ENCODE results near the gene PLEKHG1.

Gene PLEKHG1

DNA sequence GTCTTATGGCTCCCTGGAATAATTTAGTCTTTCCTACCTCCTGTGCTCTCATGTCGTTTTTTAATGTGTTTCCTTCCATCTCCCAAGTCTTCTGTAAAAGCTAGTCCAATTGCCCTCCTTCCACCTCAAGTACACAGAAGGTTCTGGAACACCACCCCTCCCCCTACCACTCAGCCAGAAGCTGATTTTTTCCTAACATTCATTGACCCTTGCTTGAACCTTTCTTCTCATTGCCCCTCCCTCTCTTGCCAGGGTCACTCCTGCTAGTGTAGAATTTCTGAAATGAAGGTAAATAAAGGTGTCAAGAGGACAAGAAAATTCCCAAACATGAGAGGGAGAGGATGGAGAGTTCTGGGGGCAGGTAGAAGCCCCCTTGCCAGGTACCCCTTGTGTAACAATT is 38.6 kb downstream of the PLEKHG1 start:
- no peaks in the 10 kb centered on the region for H3K27me3 ChIP-seq (ENCODE audit: control insufficient read depth, insufficient read depth, low read length)
- H3K27ac ChIP-seq (ENCODE audit: low read depth, low read length): no peak overlapping the region
- H3K4me1 ChIP-seq (ENCODE audit: control insufficient read depth, insufficient read depth, low read length): no peaks in the 10 kb centered on the region
- H3K36me3 ChIP-seq (ENCODE audit: control insufficient read depth, insufficient read depth, low read length): no peaks in the 10 kb centered on the region
- H3K9ac ChIP-seq (ENCODE audit: low read length): no peak overlapping the region
- H3K4me3 ChIP-seq (ENCODE audit: low read length): no peak overlapping the region

DNA sequence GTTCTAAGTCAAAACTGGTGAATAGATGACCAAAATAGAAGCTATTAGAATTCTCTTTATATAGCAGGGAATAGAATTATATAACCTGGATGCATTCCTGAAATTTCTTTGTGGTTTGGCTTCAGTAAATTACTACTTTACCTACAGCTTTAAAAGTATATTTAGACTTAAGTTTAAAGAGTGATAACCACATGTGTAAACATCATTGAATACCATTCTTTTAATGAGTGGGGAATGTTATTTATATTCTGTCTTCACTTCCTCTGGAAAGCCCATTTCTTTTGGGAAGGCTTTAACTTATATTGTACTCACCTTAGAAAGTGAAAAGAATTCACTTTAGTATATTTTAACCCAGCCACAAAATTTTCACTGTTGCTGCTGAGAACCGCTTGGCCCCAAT is 39.1 kb downstream of the PLEKHG1 start:
- no peaks in the 10 kb centered on the region for H3K27me3 ChIP-seq (ENCODE audit: control insufficient read depth, insufficient read depth, low read length)
- H3K4me1 ChIP-seq (ENCODE audit: control insufficient read depth, insufficient read depth, low read length): no peaks in the 10 kb centered on the region
- H3K9ac ChIP-seq (ENCODE audit: low read length): no peak overlapping the region
- H3K4me3 ChIP-seq (ENCODE audit: low read length): no peak overlapping the region
- no peaks in the 10 kb centered on the region for H3K36me3 ChIP-seq (ENCODE audit: control insufficient read depth, insufficient read depth, low read length)
- no peak overlapping the region for H3K27ac ChIP-seq (ENCODE audit: low read depth, low read length)

DNA sequence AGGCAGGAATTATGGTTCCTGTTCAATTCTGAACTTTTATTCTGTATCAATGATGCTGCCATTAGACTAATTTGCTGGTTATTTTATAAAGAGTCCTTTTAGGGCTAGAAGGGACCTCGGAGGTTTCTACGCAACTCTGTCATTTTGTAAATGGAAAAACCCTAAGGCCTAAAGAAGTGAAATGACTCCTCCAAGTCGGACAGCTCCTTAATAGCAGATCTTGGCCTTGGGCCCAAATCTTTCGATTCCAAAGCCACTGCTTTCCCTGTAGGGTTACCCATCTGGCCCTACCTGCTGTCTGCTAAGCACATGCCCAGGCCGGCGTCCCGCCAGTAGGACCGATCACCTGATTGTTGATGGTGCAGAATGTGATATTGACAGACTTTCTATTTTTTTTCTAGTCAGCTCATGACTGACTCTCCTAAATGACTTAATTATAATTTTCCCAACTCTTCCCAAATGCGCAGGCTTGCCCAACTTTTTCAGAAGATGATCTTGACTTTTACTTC is 40.2 kb downstream of the PLEKHG1 start:
- H3K36me3 ChIP-seq (ENCODE audit: control insufficient read depth, insufficient read depth, low read length): no peaks in the 10 kb centered on the region
- no peak overlapping the region for H3K9ac ChIP-seq (ENCODE audit: low read length)
- H3K27me3 ChIP-seq (ENCODE audit: control insufficient read depth, insufficient read depth, low read length): no peaks in the 10 kb centered on the region
- H3K27ac ChIP-seq (ENCODE audit: low read depth, low read length): no peak overlapping the region
- no peaks in the 10 kb centered on the region for H3K4me1 ChIP-seq (ENCODE audit: control insufficient read depth, insufficient read depth, low read length)
- no peak overlapping the region for H3K4me3 ChIP-seq (ENCODE audit: low read length)

DNA sequence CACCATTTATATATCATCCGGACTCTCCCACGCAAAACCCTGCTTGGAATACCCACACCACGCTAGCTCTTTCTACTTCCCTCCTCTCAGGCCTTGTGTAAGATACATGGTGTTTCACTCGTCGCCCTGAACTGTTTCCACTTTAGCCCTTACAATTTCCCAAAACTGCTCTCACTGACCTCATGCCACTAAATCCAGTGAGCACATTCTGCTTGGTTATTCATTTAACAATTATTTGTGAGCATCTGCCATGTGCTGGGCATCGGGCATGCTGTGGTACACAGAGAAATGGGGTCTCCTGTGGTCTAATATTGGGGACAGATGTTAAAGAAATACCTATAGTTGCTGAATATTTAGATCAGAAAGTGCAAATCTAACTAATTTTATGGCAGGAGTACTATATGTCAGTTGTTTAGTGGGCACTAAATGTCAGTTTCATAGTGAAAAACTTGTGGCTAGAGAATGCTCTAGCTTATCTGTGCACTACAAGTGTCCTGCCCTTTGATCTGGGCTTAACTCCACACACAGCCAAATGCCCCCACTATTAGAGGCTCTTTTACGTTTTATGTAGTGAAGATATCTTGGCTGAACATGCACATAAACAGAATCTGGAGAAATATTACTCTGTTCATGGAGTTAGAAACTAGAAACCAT is 41.0 kb downstream of the PLEKHG1 start:
- Histone ChIP-seq H3K4me3 (ENCODE audit: low read length) (no peak overlapping the region), H3K27ac (ENCODE audit: low read depth, low read length) (no peak overlapping the region)

DNA sequence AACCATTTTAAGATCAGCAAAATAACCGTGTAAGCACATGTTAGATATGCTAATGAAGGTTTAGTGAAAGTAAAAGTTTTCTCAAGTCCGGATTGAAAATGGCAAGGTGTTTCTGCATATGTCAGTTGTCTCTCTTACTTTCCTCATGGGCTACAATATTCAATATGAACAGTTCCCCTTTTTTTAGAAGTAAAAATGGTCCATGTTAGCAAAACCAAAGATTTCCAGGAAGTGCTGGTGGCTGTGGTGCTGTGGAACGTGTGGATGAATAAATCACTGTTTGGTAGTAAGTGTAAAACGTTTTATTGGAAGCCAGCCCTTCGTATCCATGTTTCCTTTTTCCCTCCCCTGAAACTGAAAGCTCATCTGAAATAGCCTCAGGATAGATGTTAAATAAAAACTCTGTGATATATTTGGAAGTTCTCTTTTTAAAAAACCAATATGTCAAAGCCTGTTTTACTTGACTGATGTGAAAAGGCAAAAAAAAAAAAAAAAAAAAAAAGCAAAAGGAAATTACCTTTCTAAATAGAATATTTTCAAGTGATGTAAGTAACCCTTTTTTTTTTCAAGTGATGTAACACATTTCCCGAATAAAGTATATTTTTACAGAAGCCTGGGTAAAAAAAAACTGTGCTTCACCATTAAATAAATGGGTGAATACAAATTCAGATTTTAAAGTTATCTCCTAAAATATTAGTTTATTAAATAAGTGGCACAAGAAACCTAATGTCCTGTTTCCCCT is 41.9 kb downstream of the PLEKHG1 start:
- H3K9ac ChIP-seq (ENCODE audit: low read length): no peak overlapping the region
- no peaks in the 10 kb centered on the region for H3K27me3 ChIP-seq (ENCODE audit: control insufficient read depth, insufficient read depth, low read length)
- H3K36me3 ChIP-seq (ENCODE audit: control insufficient read depth, insufficient read depth, low read length): no peaks in the 10 kb centered on the region
- no peaks in the 10 kb centered on the region for H3K4me1 ChIP-seq (ENCODE audit: control insufficient read depth, insufficient read depth, low read length)
- peak overlapping the region; percentile 2 for H3K27ac ChIP-seq (ENCODE audit: low read depth, low read length)
- H3K4me3 ChIP-seq (ENCODE audit: low read length): no peak overlapping the region

More for the DNA sequence above, 41.0 kb downstream of the PLEKHG1 start:
- no peaks in the 10 kb centered on the region for H3K27me3 ChIP-seq (ENCODE audit: control insufficient read depth, insufficient read depth, low read length)
- no peak overlapping the region for H3K9ac ChIP-seq (ENCODE audit: low read length)
- no peaks in the 10 kb centered on the region for H3K4me1 ChIP-seq (ENCODE audit: control insufficient read depth, insufficient read depth, low read length)
- no peaks in the 10 kb centered on the region for H3K36me3 ChIP-seq (ENCODE audit: control insufficient read depth, insufficient read depth, low read length)

DNA sequence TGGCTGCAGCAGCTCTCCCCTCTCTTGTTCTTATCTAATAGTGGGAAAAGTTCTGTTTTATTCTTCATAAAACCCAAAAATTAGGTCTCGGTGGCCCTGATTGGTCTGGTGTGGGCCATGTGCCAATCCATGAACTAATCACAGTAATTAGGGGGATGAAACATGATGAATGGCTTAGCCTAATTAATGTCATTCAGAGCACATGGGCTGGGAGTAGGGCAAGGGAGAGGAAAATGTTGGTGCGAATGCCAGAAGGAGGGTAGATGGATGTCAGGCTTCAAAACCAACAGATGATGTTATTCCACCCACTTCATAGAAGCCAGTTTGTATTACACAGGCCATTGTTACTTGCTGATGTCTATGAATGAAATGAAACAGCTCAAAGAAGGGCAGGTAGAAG is 46.5 kb downstream of the PLEKHG1 start:
- no peak overlapping the region for H3K27ac ChIP-seq (ENCODE audit: low read depth, low read length)
- H3K36me3 ChIP-seq (ENCODE audit: control insufficient read depth, insufficient read depth, low read length): no peaks in the 10 kb centered on the region
- no peaks in the 10 kb centered on the region for H3K4me1 ChIP-seq (ENCODE audit: control insufficient read depth, insufficient read depth, low read length)
- no peaks in the 10 kb centered on the region for H3K27me3 ChIP-seq (ENCODE audit: control insufficient read depth, insufficient read depth, low read length)
- no peak overlapping the region for H3K9ac ChIP-seq (ENCODE audit: low read length)
- no peak overlapping the region for H3K4me3 ChIP-seq (ENCODE audit: low read length)

DNA sequence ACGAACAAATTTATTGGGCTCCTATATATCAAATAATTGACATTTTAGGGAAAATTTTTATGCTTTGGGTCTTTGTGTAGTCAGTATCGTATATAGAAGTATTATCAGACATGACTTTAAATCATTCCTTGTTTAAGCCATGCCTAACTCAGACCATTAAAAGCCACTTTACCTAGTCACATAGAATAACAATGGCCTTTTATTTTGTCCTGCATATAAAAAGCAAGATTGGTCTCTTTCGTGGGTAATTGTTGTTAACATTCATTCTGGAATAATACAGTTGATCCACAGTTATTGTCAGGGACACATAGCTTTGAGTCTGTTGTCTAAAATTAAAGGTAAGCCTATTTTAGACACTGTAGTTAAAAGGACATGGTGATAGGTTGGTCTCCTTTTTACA is 47.4 kb downstream of the PLEKHG1 start:
- no peak overlapping the region for H3K27ac ChIP-seq (ENCODE audit: low read depth, low read length)
- no peak overlapping the region for H3K4me3 ChIP-seq (ENCODE audit: low read length)
- no peaks in the 10 kb centered on the region for H3K4me1 ChIP-seq (ENCODE audit: control insufficient read depth, insufficient read depth, low read length)
- H3K9ac ChIP-seq (ENCODE audit: low read length): no peak overlapping the region
- H3K27me3 ChIP-seq (ENCODE audit: control insufficient read depth, insufficient read depth, low read length): no peaks in the 10 kb centered on the region
- H3K36me3 ChIP-seq (ENCODE audit: control insufficient read depth, insufficient read depth, low read length): no peaks in the 10 kb centered on the region
